ENCODE data around the gene STC2. TPM values are rescaled to one million over a fixed set of nuclear protein-coding genes. Genes with fewer than 3 reads are reported as not detected.
"Not testable (repeated sequence)": the region's sequence is repeated elsewhere in the genome, so short reads cannot be mapped to it uniquely, and the experiment has no call there.

The STC2 gene, protein sequence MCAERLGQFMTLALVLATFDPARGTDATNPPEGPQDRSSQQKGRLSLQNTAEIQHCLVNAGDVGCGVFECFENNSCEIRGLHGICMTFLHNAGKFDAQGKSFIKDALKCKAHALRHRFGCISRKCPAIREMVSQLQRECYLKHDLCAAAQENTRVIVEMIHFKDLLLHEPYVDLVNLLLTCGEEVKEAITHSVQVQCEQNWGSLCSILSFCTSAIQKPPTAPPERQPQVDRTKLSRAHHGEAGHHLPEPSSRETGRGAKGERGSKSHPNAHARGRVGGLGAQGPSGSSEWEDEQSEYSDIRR
- total RNA-seq: not detected
- not detected for polyA plus RNA-seq
- 0 to 14.9 (median 0.74) reads per million in 6 experiments for total RNA-seq

GRCh38 chr5:173327948-173328843, at the start of gene STC2:
STC2 (minus strand) TSS chr5:173328414; CDS start chr5:173328193, 221 bp downstream.
- H3K4me1 Mint-ChIP-seq: peaks cover 15 to 34% (median 31%) of the 10 kb centered on the region in 4 donors
- no peak for ATAC-seq
- H3K27me3 Mint-ChIP-seq: peaks cover 40 to 89% (median 66%) of the 10 kb centered on the region in 5 donors
- DNase-seq: no peak
- H3K9me3 Mint-ChIP-seq: peaks cover 0 to 1% (median 0%) of the 10 kb centered on the region in 9 donors
- H3K4me3 Mint-ChIP-seq: peak within 1 kb of the TSS in 9 of 10 donors; percentile 39 to 82 (median 74)
- no peaks in the 10 kb centered on the region for H3K36me3 Mint-ChIP-seq
- POLR2A ChIA-PET: no interaction called here
- peak within 1 kb of the TSS in 1 of 10 donors; percentile 56 for H3K27ac Mint-ChIP-seq

- H3K4me3 Mint-ChIP-seq: no peak overlapping the region
- H3K4me1 Mint-ChIP-seq: no peaks in the 10 kb centered on the region
- ATAC-seq (no peak), DNase-seq (no peak)
- H3K9me3 Mint-ChIP-seq: peaks cover 4 to 33% (median 9%) of the 10 kb centered on the region in 9 donors
- peaks cover 0 to 16% (median 0%) of the 10 kb centered on the region in 3 donors for H3K36me3 Mint-ChIP-seq
- no peak overlapping the region for H3K27ac Mint-ChIP-seq
- POLR2A ChIA-PET: no interaction called here
- peaks cover 11 to 27% (median 15%) of the 10 kb centered on the region in 5 donors for H3K27me3 Mint-ChIP-seq
Measured at GRCh38 chr5:173371400-173371799, 43.2 kb upstream of the STC2 start.

DNA sequence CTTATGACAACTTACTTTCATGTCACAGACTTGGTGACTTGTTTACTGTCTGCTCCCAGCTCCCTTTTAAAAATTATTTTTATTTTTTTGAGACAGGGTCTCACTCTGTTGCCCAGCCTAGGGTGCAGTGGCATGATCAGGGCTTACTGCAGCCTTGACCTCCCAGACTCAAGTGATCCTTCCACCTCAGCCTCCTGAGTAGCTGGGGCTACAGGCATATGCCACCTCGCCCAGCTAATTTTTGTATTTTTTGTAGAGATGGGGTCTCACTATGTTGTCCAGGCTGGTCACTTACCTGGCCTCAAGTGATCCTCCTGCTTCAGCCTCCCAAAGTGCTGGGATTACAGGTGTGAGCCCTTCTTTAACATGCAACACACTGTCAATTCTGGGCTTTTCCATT, 35.2 kb upstream of the STC2 start:
- H3K4me1 Mint-ChIP-seq, ATAC-seq, H3K27ac Mint-ChIP-seq, POLR2A ChIA-PET, DNase-seq, H3K36me3 Mint-ChIP-seq, H3K4me3 Mint-ChIP-seq: not testable (repeated sequence)
- Mint-ChIP-seq H3K9me3 (peaks cover 0 to 31% (median 6%) of the 10 kb centered on the region in 9 donors), H3K27me3 (peaks cover 1 to 17% (median 5%) of the 10 kb centered on the region in 5 donors)

- Mint-ChIP-seq H3K9me3 (peaks cover 0 to under 1% (median 0%) of the 10 kb centered on the region in 9 donors), H3K4me3 (no peak overlapping the region), H3K27me3 (peaks cover 3 to 53% (median 8%) of the 10 kb centered on the region in 5 donors), H3K4me1 (no peaks in the 10 kb centered on the region), H3K27ac (no peak overlapping the region), H3K36me3 (no peaks in the 10 kb centered on the region)
- ATAC-seq: no peak
- no peak for DNase-seq
- POLR2A ChIA-PET: no interaction called here
Measured at GRCh38 chr5:173355561-173355960, 27.3 kb upstream of the STC2 start.

GRCh38 chr5:173354645-173355044, 26.4 kb upstream of the STC2 start:
- Mint-ChIP-seq H3K27ac (no peak overlapping the region), H3K4me3 (no peak overlapping the region), H3K36me3 (no peaks in the 10 kb centered on the region), H3K27me3 (peaks cover 3 to 62% (median 11%) of the 10 kb centered on the region in 5 donors), H3K4me1 (no peaks in the 10 kb centered on the region), H3K9me3 (peaks cover 0 to 4% (median 0%) of the 10 kb centered on the region in 9 donors)
- DNase-seq (no peak), ATAC-seq (no peak)
- POLR2A ChIA-PET: no interaction called here

DNA sequence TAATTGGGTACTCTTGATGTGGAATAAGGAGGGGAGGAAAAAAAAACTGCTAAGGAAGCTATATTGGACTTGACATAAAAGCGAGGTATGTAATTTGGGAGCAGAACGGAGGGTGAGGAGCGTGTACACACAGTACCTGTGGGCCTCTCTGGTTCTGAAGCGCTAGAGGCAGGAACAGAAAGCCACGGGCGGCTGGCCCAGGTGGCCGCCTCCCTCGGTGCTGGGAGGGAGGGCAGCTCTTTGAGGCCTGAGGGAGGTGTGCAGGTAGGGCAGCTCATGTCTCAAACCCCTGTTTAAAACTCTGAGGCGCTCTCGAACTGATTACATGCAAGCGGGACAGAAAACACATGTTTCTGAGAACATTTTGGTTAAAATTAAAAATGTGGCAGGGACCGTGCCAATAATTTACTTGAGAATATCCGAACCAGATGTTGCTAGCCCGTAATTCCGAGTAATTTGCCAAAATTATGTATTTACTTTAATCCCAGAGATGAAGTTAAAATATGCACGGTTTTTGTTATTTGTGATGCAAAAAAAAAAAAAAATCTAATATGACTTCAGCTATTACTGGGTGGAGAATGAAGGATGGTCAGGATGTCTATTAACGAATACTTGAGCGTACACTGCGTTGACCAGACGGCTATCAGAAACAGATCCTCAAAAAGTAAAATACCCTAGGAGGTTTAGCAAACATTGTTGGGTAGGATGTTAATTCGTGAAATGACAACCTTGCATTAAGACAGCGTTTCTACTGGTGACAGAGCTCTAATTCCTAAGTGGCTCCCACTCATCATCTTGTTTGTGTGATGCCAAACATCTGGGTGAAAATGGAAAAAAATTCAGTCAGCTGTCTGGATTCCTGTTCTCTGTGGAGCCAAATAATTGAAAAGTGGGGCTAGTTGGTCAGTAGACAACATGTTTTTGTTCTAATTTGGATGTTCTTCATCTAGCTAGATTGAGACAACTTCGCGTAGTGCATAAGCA, 24.4 kb upstream of the STC2 start:
- POLR2A ChIA-PET: interaction anchor here (0.6 kb wide), 1 partner anchor 16 kb away, joined by 3 read pairs; no protein-coding TSS in a partner anchor
- Mint-ChIP-seq H3K9me3 (peaks cover 0 to 4% (median 0%) of the 10 kb centered on the region in 9 donors), H3K27me3 (peaks cover 3 to 54% (median 11%) of the 10 kb centered on the region in 5 donors), H3K4me3 (no peak overlapping the region), H3K27ac (no peak overlapping the region), H3K36me3 (no peaks in the 10 kb centered on the region), H3K4me1 (no peaks in the 10 kb centered on the region)
- ATAC-seq (no peak), DNase-seq (no peak)

DNA sequence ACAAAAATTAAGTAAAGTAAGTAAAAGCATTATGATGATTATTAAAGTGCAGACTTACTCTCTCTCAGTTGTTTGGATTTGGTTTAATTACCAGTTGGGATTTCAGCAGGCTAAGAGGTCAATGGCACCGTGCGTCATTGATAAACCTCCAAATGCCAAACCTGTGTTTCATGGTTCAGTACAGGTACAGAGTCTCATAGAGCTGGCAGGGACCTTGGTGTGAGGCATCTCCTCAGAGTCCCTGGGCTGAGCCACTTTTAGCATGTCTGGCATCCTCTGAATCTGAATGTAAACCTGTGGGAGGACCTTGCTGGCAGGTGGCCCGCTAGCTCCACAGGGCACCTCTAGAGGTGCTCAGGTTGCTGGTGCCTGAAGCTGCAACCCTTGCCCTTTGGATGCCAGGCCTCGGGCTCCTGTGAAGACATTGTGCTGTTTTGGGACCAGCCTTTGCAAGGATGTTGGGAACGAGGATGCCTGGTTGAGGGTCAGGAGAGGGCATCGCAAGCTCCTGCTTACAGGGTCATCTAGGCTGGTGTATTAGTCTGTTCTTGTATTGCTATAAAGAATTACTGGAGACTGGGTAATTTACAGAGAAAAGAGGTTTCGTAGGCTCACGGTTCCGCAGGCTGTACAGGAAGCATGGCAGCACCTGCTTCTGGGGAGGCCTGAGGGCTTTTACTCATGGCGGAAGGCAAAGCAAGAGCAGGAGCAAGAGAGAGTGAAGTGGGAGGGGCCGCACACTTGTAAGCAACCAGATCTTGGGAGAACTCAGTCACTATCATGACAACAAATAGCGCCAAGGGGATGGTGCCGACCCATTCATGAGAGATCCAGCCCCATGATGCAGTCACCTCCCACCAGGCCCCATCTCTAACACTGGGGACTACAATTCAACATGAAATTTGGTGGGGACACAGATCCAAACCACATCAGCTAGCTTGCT, 14.9 kb upstream of the STC2 start:
- POLR2A ChIA-PET: no interaction called here
- peaks cover 4 to 25% (median 8%) of the 10 kb centered on the region in 5 donors for H3K27me3 Mint-ChIP-seq
- H3K4me3 Mint-ChIP-seq: no peak overlapping the region
- peaks cover 0 to 1% (median 0%) of the 10 kb centered on the region in 4 donors for H3K4me1 Mint-ChIP-seq
- peaks cover 0 to 1% (median 0%) of the 10 kb centered on the region in 9 donors for H3K9me3 Mint-ChIP-seq
- no peaks in the 10 kb centered on the region for H3K36me3 Mint-ChIP-seq
- H3K27ac Mint-ChIP-seq: no peak overlapping the region
- DNase-seq: no peak
- no peak for ATAC-seq

- POLR2A ChIA-PET: no interaction called here
- peaks cover 3 to 31% (median 12%) of the 10 kb centered on the region in 5 donors for H3K27me3 Mint-ChIP-seq
- DNase-seq: no peak
- no peaks in the 10 kb centered on the region for H3K36me3 Mint-ChIP-seq
- H3K4me1 Mint-ChIP-seq: peaks cover 0 to 1% (median 0%) of the 10 kb centered on the region in 4 donors
- no peak overlapping the region for H3K27ac Mint-ChIP-seq
- no peak for ATAC-seq
- H3K9me3 Mint-ChIP-seq: peaks cover 0 to 1% (median 0%) of the 10 kb centered on the region in 9 donors
- H3K4me3 Mint-ChIP-seq: no peak overlapping the region
Measured at GRCh38 chr5:173341961-173342430, 13.8 kb upstream of the STC2 start.

- Mint-ChIP-seq H3K36me3 (no peaks in the 10 kb centered on the region), H3K27ac (no peak overlapping the region), H3K4me1 (peaks cover 0 to 1% (median 0%) of the 10 kb centered on the region in 4 donors), H3K27me3 (peaks cover 1 to 38% (median 16%) of the 10 kb centered on the region in 5 donors), H3K4me3 (no peak overlapping the region), H3K9me3 (peaks cover 0 to 1% (median 0%) of the 10 kb centered on the region in 9 donors)
- no peak for DNase-seq
- POLR2A ChIA-PET: no interaction called here
- ATAC-seq: no peak
Measured at GRCh38 chr5:173340984-173341383, 12.8 kb upstream of the STC2 start.

GRCh38 chr5:173340451-173340850, 12.2 kb upstream of the STC2 start:
- H3K27ac Mint-ChIP-seq: no peak overlapping the region
- H3K4me3 Mint-ChIP-seq: no peak overlapping the region
- peaks cover 0 to 1% (median 0%) of the 10 kb centered on the region in 4 donors for H3K4me1 Mint-ChIP-seq
- DNase-seq (no peak), ATAC-seq (no peak)
- H3K27me3 Mint-ChIP-seq: peaks cover 4 to 43% (median 21%) of the 10 kb centered on the region in 5 donors
- POLR2A ChIA-PET: no interaction called here
- H3K9me3 Mint-ChIP-seq: peaks cover 0 to 1% (median 0%) of the 10 kb centered on the region in 9 donors
- H3K36me3 Mint-ChIP-seq: no peaks in the 10 kb centered on the region

DNA sequence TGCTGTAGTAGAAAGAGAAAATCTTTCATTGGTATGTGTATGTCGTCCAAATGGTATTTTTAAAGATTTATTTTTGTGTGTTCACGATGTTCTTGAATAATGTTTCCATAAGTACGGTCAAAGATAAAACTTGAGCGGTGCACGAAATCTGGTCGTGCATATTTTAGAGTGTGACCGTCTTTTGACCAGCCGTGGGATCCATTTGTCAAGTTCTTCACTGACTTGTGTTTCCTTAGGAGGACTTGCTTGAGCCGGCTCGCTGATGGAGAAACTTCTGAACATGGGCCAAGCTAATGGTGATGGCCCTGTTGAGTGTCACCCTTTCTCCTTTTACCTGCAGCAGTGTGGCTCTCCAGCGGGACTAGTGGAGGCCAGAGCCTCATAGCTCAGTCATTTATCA, 11.1 kb upstream of the STC2 start:
- POLR2A ChIA-PET: no interaction called here
- no peaks in the 10 kb centered on the region for H3K36me3 Mint-ChIP-seq
- no peak overlapping the region for H3K4me3 Mint-ChIP-seq
- H3K9me3 Mint-ChIP-seq: peaks cover 0 to 1% (median 0%) of the 10 kb centered on the region in 9 donors
- DNase-seq (no peak), ATAC-seq (no peak)
- H3K4me1 Mint-ChIP-seq: peaks cover 0 to 1% (median 0%) of the 10 kb centered on the region in 4 donors
- H3K27me3 Mint-ChIP-seq: peaks cover 5 to 41% (median 27%) of the 10 kb centered on the region in 5 donors
- H3K27ac Mint-ChIP-seq: no peak overlapping the region
